ENCODE data around the gene ATXN3. TPM values are rescaled to one million over a fixed set of nuclear protein-coding genes. Genes with fewer than 3 reads are reported as not detected.

ATXN3 gene
- polyA plus RNA-seq, 1 of the 3 experiments (the other 2 are of a cell fraction): 10.2 TPM

GRCh38 chr14:92134456-92134855, 28.1 kb upstream of the ATXN3 start:
- Histone ChIP-seq H3K9me3 (no peaks in the 10 kb centered on the region), H3K4me3 (ENCODE audit: low read depth in 2 of 2, low read length in 1 of 2) (no peak overlapping the region), H3F3A (replicated peaks; ENCODE audit: insufficient read depth) (peaks cover 8% of the 10 kb centered on the region), H3K4me1 (ENCODE audit: control insufficient read depth in 1 of 2, insufficient read depth in 2 of 2, low read depth in 1 of 2, low read length in 1 of 2) (no peaks in the 10 kb centered on the region), H4K20me1 (ENCODE audit: insufficient read depth) (no peaks in the 10 kb centered on the region), H3K79me2 (ENCODE audit: insufficient read depth) (0 out of 2 replicates have a peak, but pooled peaks cover 3% of the 10 kb centered on the region), H2AFZ (ENCODE audit: low read depth) (no peak overlapping the region), H3K36me3 (replicated peaks in 1 of 2; ENCODE audit: control insufficient read depth in 1 of 2, insufficient read depth in 2 of 2, low read length in 1 of 2) (peaks cover 57 to 86% of the 10 kb centered on the region in 2 experiments), H3K4me2 (no peak overlapping the region), H3K9me2 (no peaks in the 10 kb centered on the region), H3K27ac (ENCODE audit: low read depth in 2 of 2, low read length in 1 of 2) (no peak overlapping the region), H3K9ac (no peak overlapping the region), H3K27me3 (ENCODE audit: insufficient read depth) (no peaks in the 10 kb centered on the region)
- DNase-seq: no peak
- TF ChIP-seq TAF1 (IDR thresholded peaks at IDR 0.05; ENCODE audit: borderline replicate concordance, low read depth, low read length) (no peak), CHD2 (IDR thresholded peaks at IDR 0.05; ENCODE audit: low read length, partially characterized antibody) (no peak), USF1 (IDR thresholded peaks at IDR 0.05; ENCODE audit: borderline replicate concordance, low read depth) (no peak), FOSL2 (IDR thresholded peaks at IDR 0.05; ENCODE audit: borderline replicate concordance, low read depth) (no peak), TEAD4 (IDR thresholded peaks at IDR 0.05; ENCODE audit: borderline replicate concordance, insufficient read depth) (no peak), PBX3 (IDR thresholded peaks at IDR 0.05) (no peak), MAX (IDR thresholded peaks at IDR 0.05; ENCODE audit: low read depth) (no peak), NFIC (IDR thresholded peaks at IDR 0.05; ENCODE audit: borderline replicate concordance) (no peak), NRF1 (IDR thresholded peaks at IDR 0.05; ENCODE audit: low read depth, low read length) (no peak), MXI1 (IDR thresholded peaks at IDR 0.05; ENCODE audit: low read depth, low read length) (no peak), RCOR1 (IDR thresholded peaks at IDR 0.05; ENCODE audit: low read length) (no peak), GABPA (IDR thresholded peaks at IDR 0.05; ENCODE audit: low read depth) (no peak), FOXM1 (IDR thresholded peaks at IDR 0.05; ENCODE audit: low read depth) (no peak), REST (IDR thresholded peaks at IDR 0.05; ENCODE audit: low read depth, low read length) (no peak), MEF2A (IDR thresholded peaks at IDR 0.05; ENCODE audit: borderline replicate concordance, low read depth) (no peak), EZH2phosphoT487 (IDR thresholded peaks at IDR 0.05; ENCODE audit: borderline replicate concordance, low read depth) (no peak), POLR2AphosphoS5 (IDR thresholded peaks at IDR 0.05; ENCODE audit: low read depth, low read length) (no peak), EP300 (IDR thresholded peaks at IDR 0.05; ENCODE audit: borderline replicate concordance in 1 of 2, low read depth in 1 of 2, low read length in 1 of 2) (no peak), RFX5 (IDR thresholded peaks at IDR 0.05; ENCODE audit: low read length) (no peak), FOXJ3 (CRISPR knock-in tag; IDR thresholded peaks at IDR 0.05) (no peak)
- POLR2A ChIA-PET: interaction anchor here (2.0 kb wide), 1 partner anchor 13 kb away, joined by 4 read pairs; the partner anchor contains the start of genes CPSF2 and NDUFB1
- 23% methylated on average over 1 of the region's 1 CpG for WGBS (ENCODE audit: low lambda C conversion rate)
- CTCF ChIA-PET: interaction anchor here (1.1 to 3.5 kb wide), 9 partner anchors 10 to 553 kb away, joined by 3 to 24 read pairs (median 5); partner anchors contain the start of genes ATXN3, CPSF2 and NDUFB1
